Endothelial cell (in vitro differentiated cells): ENCODE measurements around the gene DLG1. TPM values are rescaled to one million over a fixed set of nuclear protein-coding genes. Genes with fewer than 3 reads are reported as not detected.
A peak's percentile ranks its signal among the peaks of the same experiment; 100 is the strongest.

Source experiments
- DNase-seq: peaks from one replicate; pipeline ENCODE4 v3.0.0; 2021; ENCODE audit warnings: low spot score
- H3K27ac Mint-ChIP-seq: one replicate; pipeline ENCODE4 v1.8.0; 2021; ENCODE audit warnings: mixed read lengths, inconsistent platforms; ENCODE audit not compliant: unreplicated experiment
- H3K27me3 Mint-ChIP-seq: one replicate; pipeline ENCODE4 v1.8.0; 2021; ENCODE audit warnings: mild to moderate bottlenecking, moderate library complexity, mixed read lengths, inconsistent platforms; ENCODE audit not compliant: unreplicated experiment
- H3K36me3 Mint-ChIP-seq: one replicate; pipeline ENCODE4 v1.8.0; 2021; ENCODE audit warnings: mild to moderate bottlenecking, low read depth, mixed read lengths, inconsistent platforms; ENCODE audit not compliant: unreplicated experiment
- H3K4me1 Mint-ChIP-seq: one replicate; pipeline ENCODE4 v1.8.0; 2021; ENCODE audit warnings: mild to moderate bottlenecking, mixed read lengths, inconsistent platforms; ENCODE audit not compliant: unreplicated experiment
- H3K4me3 Mint-ChIP-seq: one replicate; pipeline ENCODE4 v1.8.0; 2021; ENCODE audit warnings: mild to moderate bottlenecking, mixed read lengths, inconsistent platforms; ENCODE audit not compliant: unreplicated experiment
- H3K9me3 Mint-ChIP-seq: one replicate; pipeline ENCODE4 v1.8.0; 2021; ENCODE audit warnings: mixed read lengths, inconsistent platforms; ENCODE audit not compliant: unreplicated experiment
- total RNA-seq: library from RNA; stranded (reverse); fragmentation: NEBNext Ultra II Directional; extraction: Animal tissue kit (Norgen Biotek cat#: 25700); gene quantifications from one replicate; pipeline ENCODE4 v1.2.1, GENCODE V29; 2021; ENCODE audit not compliant: unreplicated experiment
- TF ChIP-seq, protein P1 (sequence below): fragments of 200-600 bp; sonication (generic); IDR thresholded peaks from one replicate; pipeline ENCODE4 v1.5.0; 2021; ENCODE audit warnings: antibody characterized with exemption; ENCODE audit not compliant: unreplicated experiment

DLG1 gene
- total RNA-seq, 1 donor from 2014 or later = 75.5 TPM

- TF ChIP-seq, protein P1, sequence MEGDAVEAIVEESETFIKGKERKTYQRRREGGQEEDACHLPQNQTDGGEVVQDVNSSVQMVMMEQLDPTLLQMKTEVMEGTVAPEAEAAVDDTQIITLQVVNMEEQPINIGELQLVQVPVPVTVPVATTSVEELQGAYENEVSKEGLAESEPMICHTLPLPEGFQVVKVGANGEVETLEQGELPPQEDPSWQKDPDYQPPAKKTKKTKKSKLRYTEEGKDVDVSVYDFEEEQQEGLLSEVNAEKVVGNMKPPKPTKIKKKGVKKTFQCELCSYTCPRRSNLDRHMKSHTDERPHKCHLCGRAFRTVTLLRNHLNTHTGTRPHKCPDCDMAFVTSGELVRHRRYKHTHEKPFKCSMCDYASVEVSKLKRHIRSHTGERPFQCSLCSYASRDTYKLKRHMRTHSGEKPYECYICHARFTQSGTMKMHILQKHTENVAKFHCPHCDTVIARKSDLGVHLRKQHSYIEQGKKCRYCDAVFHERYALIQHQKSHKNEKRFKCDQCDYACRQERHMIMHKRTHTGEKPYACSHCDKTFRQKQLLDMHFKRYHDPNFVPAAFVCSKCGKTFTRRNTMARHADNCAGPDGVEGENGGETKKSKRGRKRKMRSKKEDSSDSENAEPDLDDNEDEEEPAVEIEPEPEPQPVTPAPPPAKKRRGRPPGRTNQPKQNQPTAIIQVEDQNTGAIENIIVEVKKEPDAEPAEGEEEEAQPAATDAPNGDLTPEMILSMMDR = no peak
- no peaks in the 10 kb centered on the region for H3K9me3 Mint-ChIP-seq
- no peaks in the 10 kb centered on the region for H3K4me1 Mint-ChIP-seq
- H3K4me3 Mint-ChIP-seq = no peak overlapping the region
- H3K36me3 Mint-ChIP-seq = no peaks in the 10 kb centered on the region
- no peak for DNase-seq
- H3K27me3 Mint-ChIP-seq = peaks cover 19% of the 10 kb centered on the region
- H3K27ac Mint-ChIP-seq = no peak overlapping the region
These were observed 270.3 kb downstream of the DLG1 start for GRCh38 chr3:197027896-197028727.

GRCh38 chr3:197027151-197027895 is 271.1 kb downstream of the DLG1 start:
- H3K27ac Mint-ChIP-seq = peak overlapping the region; percentile 5

GRCh38 chr3:197026481-197026866 is 271.9 kb downstream of the DLG1 start:
- TF ChIP-seq, protein P1 = no peak
- H3K4me3 Mint-ChIP-seq = no peak overlapping the region
- H3K27me3 Mint-ChIP-seq = peaks cover 16% of the 10 kb centered on the region
- H3K9me3 Mint-ChIP-seq = no peaks in the 10 kb centered on the region
- no peak overlapping the region for H3K27ac Mint-ChIP-seq
- H3K4me1 Mint-ChIP-seq = no peaks in the 10 kb centered on the region
- H3K36me3 Mint-ChIP-seq = no peaks in the 10 kb centered on the region
- DNase-seq = no peak

More at GRCh38 chr3:197027151-197027895, 271.1 kb downstream of the DLG1 start:
- Mint-ChIP-seq H3K36me3 (no peaks in the 10 kb centered on the region), H3K4me3 (no peak overlapping the region), H3K4me1 (no peaks in the 10 kb centered on the region), H3K9me3 (no peaks in the 10 kb centered on the region), H3K27me3 (peaks cover 19% of the 10 kb centered on the region)
- no peak for DNase-seq
- TF ChIP-seq, protein P1 = no peak

DNA sequence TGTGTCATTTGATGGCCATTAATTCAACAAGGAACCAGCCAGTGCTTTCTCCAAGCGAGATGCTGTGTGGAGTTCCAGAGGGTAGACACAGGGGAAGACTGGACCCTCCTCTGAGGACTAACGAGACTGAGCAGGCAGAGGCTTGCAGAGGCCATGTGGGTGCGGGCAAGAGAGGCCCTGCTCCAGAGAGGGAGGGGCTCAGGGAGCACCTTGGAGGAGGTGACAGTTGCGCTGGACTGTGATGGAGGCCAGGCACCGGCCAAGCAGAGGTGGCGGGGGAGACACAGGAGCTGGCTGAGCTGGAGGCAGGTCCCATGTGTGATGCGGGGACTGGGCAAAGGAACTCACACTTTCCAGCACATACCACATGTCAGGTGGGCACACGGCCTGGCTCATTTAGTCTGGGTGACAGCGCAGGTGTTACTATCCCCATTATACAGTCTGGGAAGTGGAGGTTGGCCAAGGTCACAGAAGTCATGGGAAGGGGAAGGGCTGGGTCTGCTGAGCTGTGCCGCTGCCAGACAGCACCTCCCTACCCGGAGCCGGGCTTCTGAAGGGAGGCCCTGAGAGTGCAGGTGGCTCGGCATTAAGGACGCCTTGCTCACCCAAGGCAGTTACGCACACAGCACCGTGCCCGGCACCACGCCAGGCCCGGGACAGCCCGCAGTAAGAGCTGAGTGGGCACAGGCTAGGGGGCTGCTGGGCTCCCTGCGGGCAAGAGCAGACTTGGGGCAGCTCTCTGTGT is 272.5 kb downstream of the DLG1 start:
- peaks cover 12% of the 10 kb centered on the region for H3K27me3 Mint-ChIP-seq
- H3K4me1 Mint-ChIP-seq = no peaks in the 10 kb centered on the region
- TF ChIP-seq, protein P1 = no peak
- H3K4me3 Mint-ChIP-seq = no peak overlapping the region
- DNase-seq = no peak
- H3K27ac Mint-ChIP-seq = no peak overlapping the region
- H3K36me3 Mint-ChIP-seq = no peaks in the 10 kb centered on the region
- no peaks in the 10 kb centered on the region for H3K9me3 Mint-ChIP-seq
